Stimulated activated CD4-positive, alpha-beta T cell treated with anti-CD3 and anti-CD28 coated beads, Interleukin-4, amount 100 ng/mL, for 4 hours (primary cell): ENCODE results near the gene ANXA6.
A peak's percentile ranks its signal among the peaks of the same experiment; 100 is the strongest.
"Not testable (repeated sequence)": the region's sequence is repeated elsewhere in the genome, so short reads cannot be mapped to it uniquely, and the experiment has no call there.

Source experiments
- DNase-seq, 2 experiments: peaks; one replicate each; pipeline ENCODE4 v3.0.0-alpha.2; 2020

The ANXA6 gene

GRCh38 chr5:151157426-151158286 is at the start of gene ANXA6:
Gene ANXA6, minus strand, starts transcription at chr5:151157779. Its CDS starts 9,878 bp downstream, at chr5:151147901.
- DNase-seq, result peak; percentile 55 to 63

GRCh38 chr5:151205411-151205810 is 47.8 kb upstream of the ANXA6 start:
- DNase-seq, result no peak

GRCh38 chr5:151204051-151204450 is 46.5 kb upstream of the ANXA6 start:
- no peak for DNase-seq

GRCh38 chr5:151202381-151203139 is 45.0 kb upstream of the ANXA6 start:
- DNase-seq, result peak in 1 of 2 experiments; percentile 50

- DNase-seq, result no peak
Observed at GRCh38 chr5:151200913-151201595, 43.5 kb upstream of the ANXA6 start.

GRCh38 chr5:151199581-151200185 is 42.1 kb upstream of the ANXA6 start:
- DNase-seq, result no peak

GRCh38 chr5:151198861-151199260 is 41.3 kb upstream of the ANXA6 start:
- DNase-seq, result no peak

- not testable (repeated sequence) for DNase-seq
Observed at GRCh38 chr5:151197291-151197600, 39.7 kb upstream of the ANXA6 start.

GRCh38 chr5:151196556-151197290 is 39.1 kb upstream of the ANXA6 start:
- no peak for DNase-seq

GRCh38 chr5:151195622-151196021 is 38.0 kb upstream of the ANXA6 start:
- peak in 1 of 2 experiments; percentile 58 for DNase-seq

- DNase-seq, result no peak
Observed at GRCh38 chr5:151192626-151193025, 35.0 kb upstream of the ANXA6 start.

- DNase-seq, result no peak
Observed at GRCh38 chr5:151191661-151192060, 34.1 kb upstream of the ANXA6 start.

GRCh38 chr5:151189151-151189550 is 31.6 kb upstream of the ANXA6 start:
- DNase-seq, result no peak

- DNase-seq, result no peak
Observed at GRCh38 chr5:151186538-151186937, 29.0 kb upstream of the ANXA6 start.

- no peak for DNase-seq
Observed at GRCh38 chr5:151186052-151186451, 28.5 kb upstream of the ANXA6 start.

GRCh38 chr5:151184316-151185042 is 26.9 kb upstream of the ANXA6 start:
- DNase-seq, result no peak

GRCh38 chr5:151183456-151184245 is 26.1 kb upstream of the ANXA6 start:
- DNase-seq, result no peak

- DNase-seq, result no peak
Observed at GRCh38 chr5:151182976-151183375, 25.4 kb upstream of the ANXA6 start.

- no peak for DNase-seq
Observed at GRCh38 chr5:151182524-151182900, 24.9 kb upstream of the ANXA6 start.

- no peak for DNase-seq
Observed at GRCh38 chr5:151181818-151182523, 24.4 kb upstream of the ANXA6 start.
